Loucy (cell line): Measurements from ENCODE around the gene COL27A1.

Experiments used
- EZH2phosphoT487 ChIP-seq: fragments of 200-600 bp; IDR thresholded peaks from 2 replicates; pipeline ENCODE4 v1.6.1; 2018; ENCODE audit warnings: antibody characterized with exemption, mild to moderate bottlenecking, moderate library complexity, borderline replicate concordance
- TF ChIP-seq, protein P1 (sequence below): fragments of 200-600 bp; sonication (generic); conservative IDR thresholded peaks from 2 replicates; pipeline ENCODE4 v1.5.1; 2014; ENCODE audit warnings: mild to moderate bottlenecking, antibody characterized with exemption, low read length

DNA sequence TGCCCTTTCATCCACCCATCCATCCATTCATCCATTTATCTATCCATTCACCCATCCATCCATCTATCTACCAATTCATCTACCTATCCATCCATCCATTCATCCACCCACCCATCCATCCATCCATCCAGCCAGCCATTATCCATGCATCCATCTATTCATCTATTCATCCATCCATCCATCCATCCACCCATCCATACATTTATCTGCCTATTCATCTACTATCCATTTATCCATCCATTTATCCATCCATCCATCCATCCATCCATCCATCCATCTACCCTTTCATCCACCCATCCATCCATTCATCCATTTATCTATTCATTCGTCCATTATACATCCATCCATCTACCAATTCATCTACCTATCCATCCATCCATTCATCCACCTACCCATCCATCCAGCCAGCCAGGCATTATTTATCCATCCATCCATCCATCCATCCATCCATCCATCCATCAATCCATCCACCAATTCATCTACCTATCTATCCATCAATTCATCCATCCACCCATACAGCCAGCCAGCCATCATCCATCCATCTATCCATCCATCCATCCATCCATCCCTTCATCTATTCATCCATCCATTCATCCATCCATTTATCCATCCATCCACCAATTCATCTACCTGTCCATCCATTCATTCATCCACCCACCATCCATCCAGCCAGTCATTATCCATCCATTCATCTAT, 10.2 kb downstream of the COL27A1 start:
- TF ChIP-seq, protein P1, sequence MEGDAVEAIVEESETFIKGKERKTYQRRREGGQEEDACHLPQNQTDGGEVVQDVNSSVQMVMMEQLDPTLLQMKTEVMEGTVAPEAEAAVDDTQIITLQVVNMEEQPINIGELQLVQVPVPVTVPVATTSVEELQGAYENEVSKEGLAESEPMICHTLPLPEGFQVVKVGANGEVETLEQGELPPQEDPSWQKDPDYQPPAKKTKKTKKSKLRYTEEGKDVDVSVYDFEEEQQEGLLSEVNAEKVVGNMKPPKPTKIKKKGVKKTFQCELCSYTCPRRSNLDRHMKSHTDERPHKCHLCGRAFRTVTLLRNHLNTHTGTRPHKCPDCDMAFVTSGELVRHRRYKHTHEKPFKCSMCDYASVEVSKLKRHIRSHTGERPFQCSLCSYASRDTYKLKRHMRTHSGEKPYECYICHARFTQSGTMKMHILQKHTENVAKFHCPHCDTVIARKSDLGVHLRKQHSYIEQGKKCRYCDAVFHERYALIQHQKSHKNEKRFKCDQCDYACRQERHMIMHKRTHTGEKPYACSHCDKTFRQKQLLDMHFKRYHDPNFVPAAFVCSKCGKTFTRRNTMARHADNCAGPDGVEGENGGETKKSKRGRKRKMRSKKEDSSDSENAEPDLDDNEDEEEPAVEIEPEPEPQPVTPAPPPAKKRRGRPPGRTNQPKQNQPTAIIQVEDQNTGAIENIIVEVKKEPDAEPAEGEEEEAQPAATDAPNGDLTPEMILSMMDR, result no peak
- no peak for TF ChIP-seq EZH2phosphoT487
